ENCODE results near the gene BRWD1.
A peak's percentile ranks its signal among the peaks of the same experiment; 100 is the strongest.

The BRWD1 gene

DNA sequence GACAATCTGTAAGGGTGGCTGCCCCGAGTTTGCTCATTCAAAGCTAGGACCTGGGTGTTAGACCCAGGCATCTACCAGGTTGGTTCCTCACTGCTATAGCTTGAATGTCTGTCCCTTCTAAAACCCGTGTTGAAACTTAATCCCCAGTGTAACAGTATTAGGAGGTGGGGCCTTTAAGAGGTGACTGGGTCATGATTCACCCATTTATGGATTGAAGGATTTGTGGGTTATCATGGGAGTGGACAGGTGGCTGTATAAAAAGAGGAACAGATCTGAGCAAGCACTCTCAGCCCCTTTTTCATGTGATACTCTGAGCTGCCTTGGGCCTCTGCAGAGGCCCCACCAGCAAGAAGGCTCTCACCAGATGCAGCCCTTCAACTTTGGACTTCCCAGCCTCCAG, 159.6 kb downstream of the BRWD1 start:
- no peaks in the 10 kb centered on the region for H3K9me3 ChIP-seq (ENCODE audit: insufficient read depth, low read depth, low read length)
- no peak overlapping the region for H3K9ac ChIP-seq (ENCODE audit: low read depth, low read length)
- no peaks in the 10 kb centered on the region for H3K4me1 ChIP-seq (ENCODE audit: insufficient read depth, low read length)
- H3K4me3 ChIP-seq (ENCODE audit: low read length) = no peak overlapping the region
- H3K27ac ChIP-seq (ENCODE audit: low read length) = no peak overlapping the region
- H3K36me3 ChIP-seq (ENCODE audit: insufficient read depth, low read depth, low read length) = no peaks in the 10 kb centered on the region
- H3K27me3 ChIP-seq (ENCODE audit: insufficient read depth, low read length) = no peaks in the 10 kb centered on the region

DNA sequence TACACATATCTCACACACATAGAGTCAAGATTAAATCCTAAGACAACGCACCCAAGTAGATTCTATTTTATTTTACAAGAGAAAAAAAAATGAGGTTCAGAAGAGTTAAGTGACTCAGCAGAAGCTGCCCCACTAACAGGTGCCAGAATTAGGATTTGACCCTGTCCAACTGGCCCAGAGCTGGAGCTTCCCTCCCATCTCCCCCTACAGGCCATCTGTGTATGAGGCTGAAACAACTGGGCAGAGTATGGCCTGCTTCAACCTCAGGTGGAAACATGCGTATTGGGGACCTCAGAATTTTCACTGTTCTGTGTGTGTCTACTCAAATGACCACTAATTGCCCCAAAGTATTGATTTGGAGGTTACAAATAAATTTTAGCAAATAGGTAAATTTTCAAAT, 160.1 kb downstream of the BRWD1 start:
- Histone ChIP-seq H3K4me1 (ENCODE audit: insufficient read depth, low read length) (no peaks in the 10 kb centered on the region), H3K4me3 (ENCODE audit: low read length) (no peak overlapping the region), H3K36me3 (ENCODE audit: insufficient read depth, low read depth, low read length) (no peaks in the 10 kb centered on the region), H3K27ac (ENCODE audit: low read length) (no peak overlapping the region), H3K27me3 (ENCODE audit: insufficient read depth, low read length) (no peaks in the 10 kb centered on the region), H3K9ac (ENCODE audit: low read depth, low read length) (no peak overlapping the region), H3K9me3 (ENCODE audit: insufficient read depth, low read depth, low read length) (no peaks in the 10 kb centered on the region)

DNA sequence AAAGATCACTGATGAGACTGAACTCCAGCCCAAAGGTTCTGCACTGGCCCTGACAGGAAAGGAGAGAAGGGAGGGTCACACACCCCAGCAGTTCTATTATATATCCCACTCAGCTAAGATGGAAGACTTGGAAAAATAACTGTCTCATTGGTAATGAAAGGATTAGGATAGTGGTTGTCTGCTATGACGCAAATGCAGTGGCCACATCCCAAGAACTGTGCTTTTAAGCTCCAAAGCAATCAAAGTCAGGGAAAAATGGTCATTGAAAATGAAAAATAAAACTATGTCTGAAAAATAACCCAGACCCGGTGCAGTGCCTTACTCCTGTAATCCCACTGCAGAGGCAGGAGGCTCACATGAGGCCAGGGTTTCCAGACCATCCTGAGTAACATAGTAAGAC, 161.2 kb downstream of the BRWD1 start:
- Histone ChIP-seq H3K36me3 (ENCODE audit: insufficient read depth, low read depth, low read length) (no peaks in the 10 kb centered on the region), H3K27ac (ENCODE audit: low read length) (no peak overlapping the region), H3K27me3 (ENCODE audit: insufficient read depth, low read length) (no peaks in the 10 kb centered on the region), H3K9me3 (ENCODE audit: insufficient read depth, low read depth, low read length) (no peaks in the 10 kb centered on the region), H3K9ac (ENCODE audit: low read depth, low read length) (no peak overlapping the region), H3K4me3 (ENCODE audit: low read length) (no peak overlapping the region), H3K4me1 (ENCODE audit: insufficient read depth, low read length) (no peaks in the 10 kb centered on the region)

DNA sequence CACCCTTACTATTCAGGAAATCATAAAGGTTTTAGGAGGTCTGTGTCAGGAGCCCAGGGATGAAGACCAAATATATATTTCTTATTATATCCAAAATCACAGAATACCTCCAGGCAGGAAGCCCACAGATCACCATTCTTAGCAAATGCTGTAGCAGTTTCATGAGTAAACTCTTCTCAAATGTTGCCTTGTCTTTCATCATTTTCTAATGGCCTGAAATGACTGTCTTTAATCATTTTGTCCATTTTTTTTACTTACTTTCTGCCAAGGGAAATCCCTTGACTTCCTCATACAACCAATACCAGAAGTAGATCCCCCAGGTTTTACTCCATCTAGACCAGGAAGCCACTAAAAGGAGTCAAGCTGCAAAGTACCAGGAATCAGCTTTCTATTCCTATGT, 162.6 kb downstream of the BRWD1 start:
- H3K4me1 ChIP-seq (ENCODE audit: insufficient read depth, low read length) = no peaks in the 10 kb centered on the region
- no peak overlapping the region for H3K27ac ChIP-seq (ENCODE audit: low read length)
- no peak overlapping the region for H3K9ac ChIP-seq (ENCODE audit: low read depth, low read length)
- H3K9me3 ChIP-seq (ENCODE audit: insufficient read depth, low read depth, low read length) = no peaks in the 10 kb centered on the region
- H3K27me3 ChIP-seq (ENCODE audit: insufficient read depth, low read length) = no peaks in the 10 kb centered on the region
- H3K36me3 ChIP-seq (ENCODE audit: insufficient read depth, low read depth, low read length) = no peaks in the 10 kb centered on the region
- H3K4me3 ChIP-seq (ENCODE audit: low read length) = no peak overlapping the region

DNA sequence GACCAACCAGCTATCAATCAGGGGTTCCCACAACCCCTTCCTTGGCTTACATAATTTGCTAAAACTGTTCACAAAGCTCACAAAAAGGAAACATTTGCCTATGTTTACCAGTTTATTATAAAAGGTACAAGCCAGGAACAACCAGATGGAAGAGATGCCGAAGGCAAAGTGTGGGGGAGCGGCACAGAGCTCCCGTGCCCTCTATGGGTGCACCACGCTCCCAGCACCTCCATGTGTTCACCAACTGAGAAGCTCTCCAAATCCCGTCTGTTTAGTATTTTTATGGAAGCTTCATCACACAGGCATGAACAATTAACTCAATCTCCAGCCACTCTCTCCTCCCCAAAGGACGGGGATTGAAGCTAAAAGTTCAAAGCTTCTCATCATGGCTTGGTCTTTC, 163.1 kb downstream of the BRWD1 start:
- H3K9ac ChIP-seq (ENCODE audit: low read depth, low read length) = no peak overlapping the region
- no peaks in the 10 kb centered on the region for H3K27me3 ChIP-seq (ENCODE audit: insufficient read depth, low read length)
- no peak overlapping the region for H3K4me3 ChIP-seq (ENCODE audit: low read length)
- H3K36me3 ChIP-seq (ENCODE audit: insufficient read depth, low read depth, low read length) = no peaks in the 10 kb centered on the region
- no peaks in the 10 kb centered on the region for H3K4me1 ChIP-seq (ENCODE audit: insufficient read depth, low read length)
- no peak overlapping the region for H3K27ac ChIP-seq (ENCODE audit: low read length)
- no peaks in the 10 kb centered on the region for H3K9me3 ChIP-seq (ENCODE audit: insufficient read depth, low read depth, low read length)

DNA sequence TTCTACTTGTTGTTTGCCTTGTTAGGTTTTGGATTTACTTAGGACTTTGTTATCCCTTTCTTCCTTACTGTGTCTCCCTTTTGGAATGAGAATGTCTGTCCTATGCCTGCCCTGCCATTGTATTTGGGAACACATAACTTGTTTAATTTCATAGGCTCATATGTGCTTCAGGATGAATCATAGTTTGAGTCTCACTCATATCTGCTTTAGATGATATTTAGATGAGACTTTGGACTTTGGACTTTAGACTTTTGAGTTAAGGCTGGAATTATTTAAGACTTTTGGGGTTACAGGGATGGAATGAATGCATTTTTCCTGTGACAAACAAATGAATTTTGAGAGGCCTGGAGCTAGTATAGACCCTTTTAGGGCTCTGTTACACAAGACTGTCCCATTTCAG, 163.6 kb downstream of the BRWD1 start:
- Histone ChIP-seq H3K4me3 (ENCODE audit: low read length) (no peak overlapping the region), H3K9me3 (ENCODE audit: insufficient read depth, low read depth, low read length) (no peaks in the 10 kb centered on the region), H3K27ac (ENCODE audit: low read length) (no peak overlapping the region), H3K27me3 (ENCODE audit: insufficient read depth, low read length) (no peaks in the 10 kb centered on the region), H3K36me3 (ENCODE audit: insufficient read depth, low read depth, low read length) (no peaks in the 10 kb centered on the region), H3K4me1 (ENCODE audit: insufficient read depth, low read length) (no peaks in the 10 kb centered on the region), H3K9ac (ENCODE audit: low read depth, low read length) (no peak overlapping the region)

DNA sequence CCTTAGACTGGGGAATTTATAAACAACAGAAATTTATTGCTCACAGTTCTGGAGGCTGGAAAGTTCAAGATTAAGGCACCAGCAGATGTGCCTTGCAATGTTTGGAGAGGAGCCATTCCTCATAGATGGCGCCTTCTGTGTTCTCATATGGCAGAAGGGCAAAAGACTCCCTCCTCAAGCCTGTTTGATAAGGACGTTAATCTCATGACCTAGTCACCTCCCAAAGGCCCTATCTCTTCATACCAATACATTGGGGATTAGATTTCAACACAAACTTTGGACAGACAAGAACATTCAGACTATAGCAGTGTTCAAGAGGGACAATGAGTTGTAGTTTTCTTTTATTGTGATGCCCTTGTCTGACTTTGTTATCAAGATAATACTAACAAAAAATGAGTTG, 164.5 kb downstream of the BRWD1 start:
- Histone ChIP-seq H3K4me1 (ENCODE audit: insufficient read depth, low read length) (no peaks in the 10 kb centered on the region), H3K36me3 (ENCODE audit: insufficient read depth, low read depth, low read length) (no peaks in the 10 kb centered on the region), H3K4me3 (ENCODE audit: low read length) (no peak overlapping the region), H3K27ac (ENCODE audit: low read length) (no peak overlapping the region), H3K27me3 (ENCODE audit: insufficient read depth, low read length) (no peaks in the 10 kb centered on the region), H3K9me3 (ENCODE audit: insufficient read depth, low read depth, low read length) (no peaks in the 10 kb centered on the region), H3K9ac (ENCODE audit: low read depth, low read length) (no peak overlapping the region)

DNA sequence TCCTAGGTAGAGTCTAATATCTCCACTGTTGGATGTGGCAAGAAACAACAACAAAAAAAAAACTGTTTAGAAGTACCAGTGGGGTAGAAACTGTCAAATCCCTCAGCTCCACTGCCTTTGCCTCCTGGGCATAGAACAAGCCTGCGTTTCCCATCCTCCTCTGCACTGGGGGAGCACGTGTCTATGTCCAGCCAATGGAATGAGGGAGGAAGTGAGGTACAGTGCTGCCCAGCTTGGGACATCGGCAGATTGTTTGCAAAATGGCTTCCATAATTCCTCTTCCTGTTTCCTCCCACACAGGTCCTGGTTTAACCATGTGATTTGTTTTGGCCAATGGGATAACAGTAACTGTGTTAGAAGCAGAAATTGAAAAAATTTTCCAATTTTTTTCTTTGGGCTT, 169.2 kb downstream of the BRWD1 start:
- Histone ChIP-seq H3K9me3 (ENCODE audit: insufficient read depth, low read depth, low read length) (no peaks in the 10 kb centered on the region), H3K4me1 (ENCODE audit: insufficient read depth, low read length) (no peaks in the 10 kb centered on the region), H3K4me3 (ENCODE audit: low read length) (no peak overlapping the region), H3K9ac (ENCODE audit: low read depth, low read length) (no peak overlapping the region), H3K27ac (ENCODE audit: low read length) (no peak overlapping the region), H3K27me3 (ENCODE audit: insufficient read depth, low read length) (no peaks in the 10 kb centered on the region), H3K36me3 (ENCODE audit: insufficient read depth, low read depth, low read length) (no peaks in the 10 kb centered on the region)

DNA sequence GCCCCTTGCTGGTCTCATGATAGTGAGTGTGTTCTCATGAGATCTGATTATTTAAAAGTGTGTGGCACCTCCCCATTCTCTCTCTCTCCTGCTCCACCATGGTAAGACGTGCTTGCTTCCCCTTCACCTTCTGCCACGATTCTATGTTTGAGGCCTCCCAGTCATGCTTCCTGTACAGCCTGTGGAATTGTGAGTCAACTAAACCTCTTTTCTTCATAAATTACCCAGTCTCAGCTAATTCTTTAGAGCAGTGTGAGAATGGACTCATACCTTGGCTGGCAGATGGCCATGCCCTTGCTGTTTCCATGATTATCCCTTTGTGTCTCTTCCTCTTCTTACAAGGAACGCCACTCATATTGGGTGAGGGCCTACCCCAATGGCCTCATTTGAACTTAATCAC, 170.5 kb downstream of the BRWD1 start:
- Histone ChIP-seq H3K4me1 (ENCODE audit: insufficient read depth, low read length) (no peaks in the 10 kb centered on the region), H3K27me3 (ENCODE audit: insufficient read depth, low read length) (no peaks in the 10 kb centered on the region), H3K9me3 (ENCODE audit: insufficient read depth, low read depth, low read length) (no peaks in the 10 kb centered on the region), H3K9ac (ENCODE audit: low read depth, low read length) (no peak overlapping the region), H3K36me3 (ENCODE audit: insufficient read depth, low read depth, low read length) (no peaks in the 10 kb centered on the region), H3K27ac (ENCODE audit: low read length) (no peak overlapping the region), H3K4me3 (ENCODE audit: low read length) (no peak overlapping the region)

DNA sequence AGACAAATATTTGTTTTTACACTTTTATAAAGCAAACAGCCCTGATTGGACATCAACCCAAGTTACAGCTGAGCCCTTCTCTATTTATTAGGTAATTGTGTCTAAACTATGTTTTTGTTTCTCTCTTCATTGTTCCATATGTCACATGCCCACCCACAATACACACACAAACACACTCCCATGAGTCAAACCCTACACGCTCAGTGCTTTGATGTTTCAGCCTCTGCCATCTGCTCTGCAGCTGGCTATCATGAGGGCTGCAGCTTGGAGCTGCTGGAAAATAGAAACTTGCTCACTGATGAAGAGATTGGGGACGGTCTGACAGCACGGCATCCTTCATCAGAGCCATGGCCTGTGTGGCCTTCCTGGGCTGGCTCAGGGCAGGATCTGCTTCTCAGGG, 171.9 kb downstream of the BRWD1 start:
- Histone ChIP-seq H3K9ac (ENCODE audit: low read depth, low read length) (no peak overlapping the region), H3K27me3 (ENCODE audit: insufficient read depth, low read length) (no peaks in the 10 kb centered on the region), H3K27ac (ENCODE audit: low read length) (no peak overlapping the region), H3K4me3 (ENCODE audit: low read length) (no peak overlapping the region), H3K4me1 (ENCODE audit: insufficient read depth, low read length) (peaks cover 8% of the 10 kb centered on the region; the same call in 1 of the 2 replicates), H3K36me3 (ENCODE audit: insufficient read depth, low read depth, low read length) (no peaks in the 10 kb centered on the region), H3K9me3 (ENCODE audit: insufficient read depth, low read depth, low read length) (no peaks in the 10 kb centered on the region)

DNA sequence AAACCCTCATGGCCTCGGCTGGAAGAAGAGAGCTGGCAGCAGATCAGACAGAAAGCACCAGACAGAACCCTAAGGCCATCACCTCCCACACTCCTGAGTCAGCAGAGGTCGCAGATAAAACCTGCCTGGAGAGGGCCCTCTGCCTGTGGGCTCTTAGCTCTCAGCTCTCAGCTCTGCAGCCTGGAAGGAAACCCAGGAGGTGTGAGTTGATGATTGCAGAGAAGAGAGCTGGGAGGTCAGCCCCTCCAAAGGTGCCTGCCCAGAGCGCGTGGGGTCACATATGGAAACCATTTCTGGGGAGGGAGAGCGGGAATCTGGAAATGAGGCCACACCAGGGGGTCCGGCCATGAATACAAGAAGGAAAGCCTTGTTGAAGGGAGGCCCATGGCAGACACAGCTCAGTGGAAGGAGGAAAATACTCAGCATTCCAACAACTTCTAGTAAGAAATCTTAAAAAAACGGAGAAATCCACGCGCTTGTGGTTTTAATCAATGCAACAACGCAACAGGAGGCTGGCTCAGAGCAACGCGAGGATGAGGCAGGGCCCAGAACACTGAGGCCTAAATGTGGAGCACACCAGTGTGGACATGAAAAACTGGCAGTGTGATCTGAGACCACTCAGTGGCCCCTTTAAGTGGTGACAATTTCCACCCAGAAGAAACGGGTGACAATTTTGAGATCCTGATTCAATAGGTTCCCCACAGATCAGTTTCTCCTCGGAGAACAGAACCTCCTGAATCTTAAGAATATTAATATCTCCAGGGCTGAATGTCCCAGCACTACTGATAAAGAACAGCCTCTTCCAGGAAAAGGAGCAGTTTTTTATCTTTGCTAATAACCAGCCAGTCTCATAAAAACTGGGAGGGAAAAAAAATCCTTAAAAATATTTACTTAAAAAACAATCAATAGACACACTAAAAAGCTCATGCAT, 175.9 kb downstream of the BRWD1 start:
- Histone ChIP-seq H3K4me1 (ENCODE audit: insufficient read depth, low read length) (peaks cover 8% of the 10 kb centered on the region; the same call in 1 of the 2 replicates), H3K9ac (ENCODE audit: low read depth, low read length) (peak overlapping the region; percentile 23; the same call in 1 of the 2 replicates), H3K36me3 (ENCODE audit: insufficient read depth, low read depth, low read length) (no peaks in the 10 kb centered on the region), H3K9me3 (ENCODE audit: insufficient read depth, low read depth, low read length) (no peaks in the 10 kb centered on the region), H3K27ac (ENCODE audit: low read length) (peak overlapping the region; percentile 38), H3K27me3 (ENCODE audit: insufficient read depth, low read length) (no peaks in the 10 kb centered on the region), H3K4me3 (ENCODE audit: low read length) (no peak overlapping the region)

DNA sequence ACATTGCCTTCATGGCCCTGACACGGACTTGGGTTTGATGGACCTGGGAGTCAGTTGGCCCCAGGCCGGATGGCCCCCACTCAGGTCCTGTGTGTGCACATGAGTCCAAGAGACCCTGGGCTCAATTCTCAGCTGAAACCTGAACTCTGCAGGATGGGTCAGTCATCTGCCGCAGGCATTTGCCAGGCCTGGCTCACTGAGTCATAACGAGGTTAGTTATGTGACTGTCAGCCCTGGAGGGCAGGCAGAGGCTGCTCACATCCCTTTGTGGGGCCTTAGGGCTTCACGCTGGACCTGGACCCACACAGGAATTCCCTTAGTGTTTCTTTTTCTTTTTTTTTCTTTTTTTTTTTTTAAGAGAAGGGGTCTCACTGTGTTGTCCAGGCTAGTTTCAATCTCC, 176.7 kb downstream of the BRWD1 start:
- no peak overlapping the region for H3K4me3 ChIP-seq (ENCODE audit: low read length)

More for the DNA sequence above, 176.7 kb downstream of the BRWD1 start:
- no peak overlapping the region for H3K27ac ChIP-seq (ENCODE audit: low read length)
- no peak overlapping the region for H3K9ac ChIP-seq (ENCODE audit: low read depth, low read length)
- H3K9me3 ChIP-seq (ENCODE audit: insufficient read depth, low read depth, low read length) = no peaks in the 10 kb centered on the region
- no peaks in the 10 kb centered on the region for H3K27me3 ChIP-seq (ENCODE audit: insufficient read depth, low read length)
- no peaks in the 10 kb centered on the region for H3K36me3 ChIP-seq (ENCODE audit: insufficient read depth, low read depth, low read length)
- peaks cover 8% of the 10 kb centered on the region; the same call in 1 of the 2 replicates for H3K4me1 ChIP-seq (ENCODE audit: insufficient read depth, low read length)

Data from iPS-20b (cell line).